GM23248 (cell line): ENCODE data around the gene ITGA1. TPM values are rescaled to one million over a fixed set of nuclear protein-coding genes. Genes with fewer than 3 reads are reported as not detected.
A peak's percentile ranks its signal among the peaks of the same experiment; 100 is the strongest.

Experiments used
- DNase-seq: peaks from one replicate; pipeline ENCODE4 v3.0.0-alpha.2; 2015
- H2AFZ ChIP-seq: fragments of 200-600 bp; sonication (generic); 2 replicates; pipeline ENCODE4 v1.6.1; 2016; ENCODE audit warnings: antibody characterized with exemption
- H3F3A ChIP-seq: fragments of 200-600 bp; sonication (generic); 2 replicates; pipeline ENCODE4 v1.6.1; 2016; ENCODE audit warnings: mild to moderate bottlenecking, antibody characterized with exemption, mixed run types; ENCODE audit not compliant: insufficient read depth
- H3K27ac ChIP-seq: fragments of 200-600 bp; sonication (generic); 2 replicates; pipeline ENCODE4 v1.5.1; 2016; ENCODE audit warnings: mild to moderate bottlenecking
- H3K27me3 ChIP-seq: fragments of 200-600 bp; sonication (generic); replicated peaks from 2 replicates; pipeline ENCODE4 v1.6.1; 2016; ENCODE audit warnings: mild to moderate bottlenecking; ENCODE audit not compliant: insufficient read depth
- H3K36me3 ChIP-seq: fragments of 200-600 bp; sonication (generic); 2 replicates; pipeline ENCODE4 v1.6.1; 2016; ENCODE audit warnings: low read depth, mild to moderate bottlenecking
- H3K4me1 ChIP-seq: fragments of 200-600 bp; sonication (generic); 2 replicates; pipeline ENCODE4 v1.6.1; 2016; ENCODE audit warnings: mild to moderate bottlenecking; ENCODE audit not compliant: insufficient read depth
- H3K4me2 ChIP-seq: fragments of 200-600 bp; sonication (generic); one replicate; pipeline ENCODE4 v1.6.1; 2016; ENCODE audit warnings: mild to moderate bottlenecking; ENCODE audit not compliant: unreplicated experiment
- H3K4me3 ChIP-seq: fragments of 200-600 bp; sonication (generic); 2 replicates; pipeline ENCODE4 v1.5.1; 2016; ENCODE audit warnings: mild to moderate bottlenecking
- H3K79me2 ChIP-seq: fragments of 200-600 bp; sonication (generic); 2 replicates; pipeline ENCODE4 v1.6.1; 2016; ENCODE audit warnings: mild to moderate bottlenecking; ENCODE audit not compliant: insufficient read depth
- H3K9ac ChIP-seq: fragments of 200-600 bp; sonication (generic); 2 replicates; pipeline ENCODE4 v1.6.1; 2016; ENCODE audit warnings: mild to moderate bottlenecking
- H3K9me2 ChIP-seq: fragments of 200-600 bp; sonication (generic); 2 replicates; pipeline ENCODE4 v1.6.1; 2016; ENCODE audit warnings: mixed run types, mild to moderate bottlenecking, moderate library complexity; ENCODE audit not compliant: insufficient read depth
- H3K9me3 ChIP-seq: fragments of 200-600 bp; sonication (generic); one replicate; pipeline ENCODE4 v1.6.1; 2017; ENCODE audit warnings: low read depth
- H4K20me1 ChIP-seq: fragments of 200-600 bp; sonication (generic); 2 replicates; pipeline ENCODE4 v1.6.0; 2016; ENCODE audit not compliant: insufficient read depth
- EZH2 ChIP-seq: fragments of 200-600 bp; sonication (generic); IDR thresholded peaks from 2 replicates; pipeline ENCODE4 v1.6.1; 2018; ENCODE audit warnings: antibody characterized with exemption, mild to moderate bottlenecking; ENCODE audit not compliant: insufficient read depth, poor library complexity, severe bottlenecking
- EZH2phosphoT487 ChIP-seq: fragments of 200-600 bp; sonication (generic); IDR thresholded peaks from 2 replicates; pipeline ENCODE4 v1.6.1; 2018; ENCODE audit warnings: antibody characterized with exemption, moderate library complexity, mild to moderate bottlenecking, low read depth; ENCODE audit not compliant: insufficient read depth
- WGBS, 2 experiments: methylation state at CpG; one replicate each; pipeline ENCODE4 v1.1.6; 2015 to 2017; ENCODE audit warnings: low lambda C conversion rate in 2 of 2, low coverage in 1 of 2; ENCODE audit errors: missing lambda C conversion rate in 2 of 2; 5-methylcytosine and 5-hydroxymethylcytosine counted together
- in situ Hi-C: fragments of 300-500 bp; cut with MboI; formaldehyde crosslinking; loops from 2 replicates; pipeline ENCODE4 v1.15.0; 2020
- polyA plus RNA-seq: library from polyadenylated mRNA; unstranded; fragments of >200 nt; fragmentation: Nextera tagmentation; extraction: Ambion mirVana; gene quantifications from 2 replicates; pipeline ENCODE4 v1.2.1, GENCODE V29; 2016
- total RNA-seq: library from RNA; depleted of rRNA; stranded (reverse); fragments of >200 nt; shearing (Covaris generic); gene quantifications from 2 replicates; pipeline ENCODE4 v1.2.3, GENCODE V29; 2014

The ITGA1 gene
- total and polyA plus RNA-seq, 2 experiments from 2014 or later, result 8.9 to 18.4 TPM

DNA sequence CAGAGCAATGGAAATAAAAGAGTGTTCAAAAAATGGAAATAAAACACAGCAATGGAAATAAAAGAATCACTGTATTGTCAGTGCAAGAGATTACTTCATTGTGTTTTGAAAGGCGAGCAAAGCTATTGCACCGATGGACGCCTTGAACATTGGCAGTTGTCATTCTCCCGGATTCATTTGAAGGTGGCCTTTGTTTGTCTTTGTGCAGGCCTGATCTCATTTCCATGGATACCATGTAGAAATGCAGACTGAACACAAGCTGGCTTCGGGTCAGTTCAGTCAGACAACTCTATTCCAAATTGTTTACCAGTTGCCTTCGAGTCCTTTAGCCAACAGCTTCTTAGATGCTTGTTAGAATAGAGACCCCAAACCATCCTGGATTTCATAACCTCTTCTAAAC lies 209.7 kb downstream of the ITGA1 start:
- Histone ChIP-seq H3K9me3 (no peaks in the 10 kb centered on the region), H3K4me2 (peak overlapping the region; percentile 37), H3K9ac (peak overlapping the region; percentile 35), H3K4me3 (peak overlapping the region; percentile 3; the same call in 1 of the 2 replicates), H2AFZ (peak overlapping the region; percentile 71), H3K36me3 (0 out of 2 replicates have a peak, but pooled peaks cover 4% of the 10 kb centered on the region), H3F3A (peaks cover 68% of the 10 kb centered on the region), H3K9me2 (no peaks in the 10 kb centered on the region), H3K4me1 (peaks cover 48% of the 10 kb centered on the region), H4K20me1 (no peaks in the 10 kb centered on the region), H3K79me2 (peaks cover 98% of the 10 kb centered on the region), H3K27me3 (no peaks in the 10 kb centered on the region), H3K27ac (peak overlapping the region; percentile 82)
- in situ Hi-C loops, result no loop called here
- peak; percentile 36 for DNase-seq
- TF ChIP-seq EZH2phosphoT487, result no peak
- TF ChIP-seq EZH2, result no peak
- 19 to 21% methylated on average over 6 of the region's 6 CpGs for WGBS, 2 experiments

DNA sequence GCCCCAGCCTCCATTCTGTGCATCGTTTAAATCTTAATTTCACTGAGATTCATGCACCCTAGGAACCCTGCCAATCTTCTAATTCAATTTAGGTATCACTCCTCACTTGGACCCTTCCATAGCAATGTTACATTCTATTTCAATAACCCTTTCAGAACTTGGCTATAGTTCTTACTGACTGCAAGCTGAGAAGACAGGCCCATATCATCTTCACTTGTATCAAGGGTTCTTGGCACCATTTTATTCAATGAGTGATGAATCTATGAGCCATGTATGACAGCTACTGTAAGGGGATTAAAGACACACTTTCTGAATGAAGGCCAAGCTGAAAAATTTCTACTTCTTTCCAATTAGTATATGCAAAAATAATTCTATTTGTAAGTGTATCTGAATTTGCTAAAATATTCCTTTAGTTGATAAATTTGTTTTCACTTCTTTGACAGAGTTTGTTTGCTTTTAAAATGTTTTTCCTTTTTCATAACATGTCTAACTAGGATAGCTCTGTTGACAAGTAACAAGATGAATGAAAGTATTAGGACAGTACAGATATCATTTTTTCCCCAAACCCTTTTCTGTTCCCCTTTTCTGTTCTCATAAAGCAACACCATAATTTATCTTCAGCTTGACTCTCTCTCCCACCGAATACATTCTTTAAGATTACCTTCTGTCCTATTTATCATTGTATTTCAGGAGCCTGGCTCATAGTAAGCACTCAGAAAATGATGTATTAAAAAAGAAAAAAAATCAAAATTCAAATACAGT lies 211.0 kb downstream of the ITGA1 start:
- 0 out of 2 replicates have a peak, but pooled peaks cover 3% of the 10 kb centered on the region for H3K36me3 ChIP-seq
- no peak overlapping the region for H2AFZ ChIP-seq
- WGBS, 2 experiments, result 76 to 79% methylated on average over 2 of the region's 2 CpGs
- no peak for DNase-seq
- H3K9ac ChIP-seq, result peak overlapping the region; percentile 62
- H3K9me2 ChIP-seq, result no peaks in the 10 kb centered on the region
- TF ChIP-seq EZH2, result no peak
- no peak for TF ChIP-seq EZH2phosphoT487
- peaks cover 98% of the 10 kb centered on the region for H3K79me2 ChIP-seq
- peak overlapping the region; percentile 82 for H3K27ac ChIP-seq
- H4K20me1 ChIP-seq, result no peaks in the 10 kb centered on the region
- H3K4me1 ChIP-seq, result peaks cover 46% of the 10 kb centered on the region
- H3K9me3 ChIP-seq, result no peaks in the 10 kb centered on the region
- in situ Hi-C loops, result no loop called here
- peaks cover 75% of the 10 kb centered on the region for H3F3A ChIP-seq
- H3K4me3 ChIP-seq, result no peak overlapping the region
- no peaks in the 10 kb centered on the region for H3K27me3 ChIP-seq
- peak overlapping the region; percentile 28 for H3K4me2 ChIP-seq

DNA sequence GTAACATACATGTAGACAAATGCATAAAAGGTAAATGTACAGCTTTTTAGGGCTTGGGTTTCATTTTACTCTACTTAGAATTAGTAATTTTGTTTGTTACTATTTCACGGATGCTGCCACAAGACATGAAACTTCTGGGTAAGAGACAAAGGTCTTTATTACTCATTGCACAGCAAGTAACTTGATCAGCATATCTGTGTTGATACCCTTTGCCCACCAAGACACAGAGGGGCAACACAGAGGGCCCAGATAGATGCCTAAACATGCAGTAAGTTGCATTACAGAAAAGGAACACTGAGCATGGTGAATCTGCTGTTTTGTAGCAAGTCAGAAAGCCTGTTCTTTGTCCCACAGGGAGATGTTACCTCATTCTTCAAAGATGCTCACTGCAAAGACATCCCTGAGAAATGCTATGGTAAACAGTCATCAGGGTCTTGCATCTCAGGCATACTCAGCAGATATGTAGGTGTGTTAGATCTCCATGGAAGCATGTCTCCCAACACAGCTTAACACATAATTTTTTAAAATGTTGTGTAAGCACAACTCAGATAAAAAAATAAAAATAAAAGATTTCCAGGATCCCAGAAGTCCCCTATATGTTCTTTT lies 211.7 kb downstream of the ITGA1 start:
- Histone ChIP-seq H3K4me3 (no peak overlapping the region), H3K4me2 (peak overlapping the region; percentile 28), H3K9me3 (no peaks in the 10 kb centered on the region), H3K9me2 (no peaks in the 10 kb centered on the region), H3K79me2 (peaks cover 98% of the 10 kb centered on the region), H3K27me3 (no peaks in the 10 kb centered on the region), H3K27ac (peak overlapping the region; percentile 82), H4K20me1 (no peaks in the 10 kb centered on the region), H3K4me1 (peaks cover 46% of the 10 kb centered on the region), H2AFZ (no peak overlapping the region), H3K36me3 (0 out of 2 replicates have a peak, but pooled peaks cover 3% of the 10 kb centered on the region), H3K9ac (peak overlapping the region; percentile 62), H3F3A (peaks cover 76% of the 10 kb centered on the region)
- in situ Hi-C loops, result no loop called here
- WGBS, 2 experiments, result 68 to 75% methylated on average over 1 of the region's 1 CpG
- TF ChIP-seq EZH2phosphoT487, result no peak
- no peak for TF ChIP-seq EZH2
- peak; percentile 89 for DNase-seq

DNA sequence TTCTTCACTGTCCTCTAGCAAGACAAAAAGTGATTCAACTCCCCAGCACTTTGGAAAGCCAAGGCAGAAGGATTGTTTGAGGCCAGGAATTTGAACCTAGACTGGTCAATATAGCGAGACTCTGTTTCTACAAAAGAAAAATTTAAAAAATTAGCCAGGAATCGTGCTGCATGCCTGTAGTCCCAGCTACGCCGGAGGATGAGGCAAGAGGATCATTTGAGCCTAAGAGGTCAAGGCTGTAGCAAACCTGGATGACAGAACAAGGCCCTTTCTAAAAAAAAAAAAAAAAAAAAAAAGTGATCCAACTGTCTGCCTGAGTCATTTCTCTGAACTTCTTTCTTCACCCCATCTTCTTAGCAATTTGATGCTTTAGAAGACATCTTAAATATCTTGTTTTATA lies 213.8 kb downstream of the ITGA1 start:
- in situ Hi-C loops, result no loop called here

More for the DNA sequence above, 213.8 kb downstream of the ITGA1 start:
- peaks cover 97% of the 10 kb centered on the region for H3K79me2 ChIP-seq
- 98 to 100% methylated on average over 4 of the region's 4 CpGs for WGBS, 2 experiments
- TF ChIP-seq EZH2phosphoT487 (no peak), EZH2 (no peak)
- no peak overlapping the region for H3K4me3 ChIP-seq
- H3K4me1 ChIP-seq, result peaks cover 56% of the 10 kb centered on the region
- DNase-seq, result peak; percentile 55
- no peaks in the 10 kb centered on the region for H4K20me1 ChIP-seq
- H3K27ac ChIP-seq, result peak overlapping the region; percentile 82; the same call in 1 of the 2 replicates
- H3F3A ChIP-seq, result peaks cover 85% of the 10 kb centered on the region
- H3K36me3 ChIP-seq, result 0 out of 2 replicates have a peak, but pooled peaks cover 3% of the 10 kb centered on the region
- H3K9ac ChIP-seq, result no peak overlapping the region
- no peaks in the 10 kb centered on the region for H3K9me2 ChIP-seq
- no peaks in the 10 kb centered on the region for H3K9me3 ChIP-seq
- no peak overlapping the region for H2AFZ ChIP-seq
- H3K27me3 ChIP-seq, result no peaks in the 10 kb centered on the region
- no peak overlapping the region for H3K4me2 ChIP-seq
